MG63 (cell line): ENCODE results near the gene ACSM6. TPM values are rescaled to one million over a fixed set of nuclear protein-coding genes. Genes with fewer than 3 reads are reported as not detected.
A peak's percentile ranks its signal among the peaks of the same experiment; 100 is the strongest.

Experiments used
- DNase-seq: peaks from one replicate; pipeline ENCODE4 v3.0.0-alpha.2; 2020
- H3K27me3 ChIP-seq: fragments of 250-450 bp; sonication (Bioruptor Pico); 2 replicates; pipeline ENCODE4 v1.5.1; 2020; ENCODE audit warnings: mild to moderate bottlenecking, moderate library complexity
- H3K36me3 ChIP-seq: fragments of 250-450 bp; sonication (Bioruptor Pico); 2 replicates; pipeline ENCODE4 v1.5.1; 2020; ENCODE audit warnings: mild to moderate bottlenecking, moderate library complexity
- H3K4me3 ChIP-seq: fragments of 250-450 bp; sonication (Bioruptor Pico); 2 replicates; pipeline ENCODE4 v1.5.1; 2020; ENCODE audit warnings: mild to moderate bottlenecking, moderate library complexity
- H3K9me3 ChIP-seq: fragments of 250-450 bp; sonication (Bioruptor Pico); 2 replicates; pipeline ENCODE4 v1.5.1; 2020; ENCODE audit warnings: mild to moderate bottlenecking, moderate library complexity
- total RNA-seq: library from RNA; depleted of rRNA; stranded (reverse); fragments of >200 nt; shearing (Covaris generic); gene quantifications from 2 replicates; pipeline ENCODE4 v1.2.3, GENCODE V29; 2014; ENCODE audit warnings: low replicate concordance

ACSM6 gene
- total RNA-seq, 1 experiment from 2014 or later = not detected

GRCh38 chr10:95253007-95253406 lies 59.0 kb downstream of the ACSM6 start:
- no peak for DNase-seq
- H3K9me3 ChIP-seq = peaks cover 5% of the 10 kb centered on the region; the same call in 1 of the 2 replicates
- H3K36me3 ChIP-seq = peaks cover 4% of the 10 kb centered on the region; the same call in 1 of the 2 replicates
- no peak overlapping the region for H3K4me3 ChIP-seq
- no peaks in the 10 kb centered on the region for H3K27me3 ChIP-seq

GRCh38 chr10:95253686-95254085 lies 59.6 kb downstream of the ACSM6 start:
- peaks cover 4% of the 10 kb centered on the region; the same call in 1 of the 2 replicates for H3K36me3 ChIP-seq
- no peak for DNase-seq
- no peak overlapping the region for H3K4me3 ChIP-seq
- peaks cover 5% of the 10 kb centered on the region; the same call in 1 of the 2 replicates for H3K9me3 ChIP-seq
- no peaks in the 10 kb centered on the region for H3K27me3 ChIP-seq

GRCh38 chr10:95254629-95255028 lies 60.6 kb downstream of the ACSM6 start:
- no peak for DNase-seq
- Histone ChIP-seq H3K27me3 (no peaks in the 10 kb centered on the region), H3K9me3 (peaks cover 5% of the 10 kb centered on the region; the same call in 1 of the 2 replicates), H3K36me3 (peaks cover 4% of the 10 kb centered on the region; the same call in 1 of the 2 replicates), H3K4me3 (no peak overlapping the region)

- no peaks in the 10 kb centered on the region for H3K27me3 ChIP-seq
- peaks cover 19% of the 10 kb centered on the region for H3K36me3 ChIP-seq
- DNase-seq = no peak
- no peak overlapping the region for H3K4me3 ChIP-seq
- peaks cover 5% of the 10 kb centered on the region; the same call in 1 of the 2 replicates for H3K9me3 ChIP-seq
Observed at GRCh38 chr10:95256268-95256667, 62.2 kb downstream of the ACSM6 start.

GRCh38 chr10:95257849-95258248 lies 63.8 kb downstream of the ACSM6 start:
- DNase-seq = no peak
- Histone ChIP-seq H3K9me3 (peaks cover 5% of the 10 kb centered on the region; the same call in 1 of the 2 replicates), H3K36me3 (peaks cover 23% of the 10 kb centered on the region), H3K27me3 (no peaks in the 10 kb centered on the region), H3K4me3 (no peak overlapping the region)

- H3K36me3 ChIP-seq = peaks cover 23% of the 10 kb centered on the region
- H3K27me3 ChIP-seq = no peaks in the 10 kb centered on the region
- H3K9me3 ChIP-seq = peaks cover 5% of the 10 kb centered on the region; the same call in 1 of the 2 replicates
- H3K4me3 ChIP-seq = no peak overlapping the region
- DNase-seq = peak; percentile 48
Observed at GRCh38 chr10:95260397-95260881, 66.4 kb downstream of the ACSM6 start.

- peaks cover 23% of the 10 kb centered on the region for H3K36me3 ChIP-seq
- no peak overlapping the region for H3K4me3 ChIP-seq
Observed at GRCh38 chr10:95260909-95261552, 67.0 kb downstream of the ACSM6 start.

GRCh38 chr10:95261926-95262325 lies 67.9 kb downstream of the ACSM6 start:
- no peaks in the 10 kb centered on the region for H3K9me3 ChIP-seq
- no peak overlapping the region for H3K4me3 ChIP-seq
- peaks cover 23% of the 10 kb centered on the region for H3K36me3 ChIP-seq
- no peaks in the 10 kb centered on the region for H3K27me3 ChIP-seq
- DNase-seq = no peak

More at GRCh38 chr10:95260909-95261552, 67.0 kb downstream of the ACSM6 start:
- H3K27me3 ChIP-seq = no peaks in the 10 kb centered on the region
- peaks cover 3% of the 10 kb centered on the region; the same call in 1 of the 2 replicates for H3K9me3 ChIP-seq
- DNase-seq = no peak

GRCh38 chr10:95262763-95263518 lies 68.9 kb downstream of the ACSM6 start:
- no peak overlapping the region for H3K4me3 ChIP-seq
- peaks cover 19% of the 10 kb centered on the region for H3K36me3 ChIP-seq
- no peaks in the 10 kb centered on the region for H3K9me3 ChIP-seq
- DNase-seq = no peak
- H3K27me3 ChIP-seq = no peaks in the 10 kb centered on the region

- H3K4me3 ChIP-seq = no peak overlapping the region
- peaks cover 19% of the 10 kb centered on the region for H3K36me3 ChIP-seq
- no peaks in the 10 kb centered on the region for H3K27me3 ChIP-seq
- no peaks in the 10 kb centered on the region for H3K9me3 ChIP-seq
- no peak for DNase-seq
Observed at GRCh38 chr10:95263864-95264226, 69.8 kb downstream of the ACSM6 start.

- Histone ChIP-seq H3K9me3 (no peaks in the 10 kb centered on the region), H3K27me3 (no peaks in the 10 kb centered on the region), H3K4me3 (no peak overlapping the region), H3K36me3 (peaks cover 19% of the 10 kb centered on the region)
- DNase-seq = no peak
Observed at GRCh38 chr10:95264227-95265051, 70.4 kb downstream of the ACSM6 start.

- H3K36me3 ChIP-seq = peaks cover 9% of the 10 kb centered on the region
- no peak for DNase-seq
- no peak overlapping the region for H3K4me3 ChIP-seq
- H3K27me3 ChIP-seq = no peaks in the 10 kb centered on the region
- H3K9me3 ChIP-seq = no peaks in the 10 kb centered on the region
Observed at GRCh38 chr10:95265572-95265971, 71.5 kb downstream of the ACSM6 start.

- DNase-seq = no peak
- H3K27me3 ChIP-seq = no peaks in the 10 kb centered on the region
- no peaks in the 10 kb centered on the region; the same call in 1 of the 2 replicates for H3K36me3 ChIP-seq
- H3K9me3 ChIP-seq = no peaks in the 10 kb centered on the region
- no peak overlapping the region for H3K4me3 ChIP-seq
Observed at GRCh38 chr10:95266674-95267095, 72.6 kb downstream of the ACSM6 start.

- no peaks in the 10 kb centered on the region for H3K27me3 ChIP-seq
Observed at GRCh38 chr10:95267251-95267650, 73.2 kb downstream of the ACSM6 start.

GRCh38 chr10:95268438-95268837 lies 74.4 kb downstream of the ACSM6 start:
- Histone ChIP-seq H3K36me3 (no peaks in the 10 kb centered on the region; the same call in 1 of the 2 replicates), H3K9me3 (no peaks in the 10 kb centered on the region), H3K27me3 (no peaks in the 10 kb centered on the region), H3K4me3 (no peak overlapping the region)
- DNase-seq = no peak

More at GRCh38 chr10:95267251-95267650, 73.2 kb downstream of the ACSM6 start:
- Histone ChIP-seq H3K36me3 (no peaks in the 10 kb centered on the region; the same call in 1 of the 2 replicates), H3K9me3 (no peaks in the 10 kb centered on the region), H3K4me3 (no peak overlapping the region)
- no peak for DNase-seq
